Endothelial cell of umbilical vein (primary cell): ENCODE measurements around the gene POLN.

Experiments used
- EZH2 ChIP-seq: IDR thresholded peaks from 2 replicates; pipeline ENCODE4 v1.6.1; 2012; ENCODE audit warnings: borderline replicate concordance, low read depth, mild to moderate bottlenecking, moderate library complexity, low read length, inconsistent platforms; ENCODE audit not compliant: severe bottlenecking
- FOS ChIP-seq: IDR thresholded peaks from 2 replicates; pipeline ENCODE4 v1.6.1; 2011; ENCODE audit warnings: mild to moderate bottlenecking, low read length, moderate library complexity, borderline replicate concordance; ENCODE audit not compliant: insufficient read depth
- POLR2A ChIP-seq: IDR thresholded peaks from 2 replicates; pipeline ENCODE4 v1.6.1; 2012; ENCODE audit warnings: low read depth, mild to moderate bottlenecking, control low read depth, low read length
- TF ChIP-seq, protein P1 (sequence below), 2 donors: IDR thresholded peaks; 1 replicate in 1 of 2; 2 replicates in 1 of 2; pipeline ENCODE4 v1.5.1; 2011; ENCODE audit warnings: low read length in 2 of 2, mild to moderate bottlenecking in 2 of 2, moderate library complexity in 2 of 2, control low read depth in 1 of 2, inconsistent platforms in 1 of 2, low read depth in 1 of 2; ENCODE audit not compliant: insufficient read depth in 1 of 2; ENCODE audit errors: extremely low read depth in 1 of 2

DNA sequence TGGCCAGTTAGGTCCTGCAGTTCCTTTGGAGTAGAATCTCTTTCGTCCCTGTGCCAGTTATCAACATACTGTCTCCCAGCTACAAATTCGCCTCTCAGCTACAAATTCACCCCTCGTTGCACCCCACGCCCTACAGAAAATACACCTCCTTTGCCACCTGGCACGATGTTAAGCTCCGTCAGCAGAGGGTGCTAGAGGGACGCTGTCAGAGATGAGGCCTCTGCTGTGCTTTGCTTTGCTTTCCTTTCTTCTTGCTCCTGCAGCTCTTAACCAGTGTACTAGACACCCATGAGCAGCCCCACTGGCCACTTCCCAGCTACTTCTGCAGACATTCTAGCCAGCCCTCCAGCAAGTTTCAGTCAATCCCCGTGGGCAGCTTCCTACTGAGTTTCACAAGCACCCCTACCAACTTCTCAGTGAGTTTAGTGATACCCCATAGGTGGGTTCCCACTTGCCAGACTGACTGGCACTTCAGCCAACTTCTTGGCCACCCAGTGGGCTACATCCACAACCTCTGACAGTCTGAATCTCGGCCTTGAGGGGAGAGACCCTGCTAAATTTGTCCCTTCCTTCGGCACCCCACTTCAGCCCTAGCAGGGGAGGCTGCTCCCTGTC, 21.8 kb downstream of the POLN start:
- TF ChIP-seq, protein P1, sequence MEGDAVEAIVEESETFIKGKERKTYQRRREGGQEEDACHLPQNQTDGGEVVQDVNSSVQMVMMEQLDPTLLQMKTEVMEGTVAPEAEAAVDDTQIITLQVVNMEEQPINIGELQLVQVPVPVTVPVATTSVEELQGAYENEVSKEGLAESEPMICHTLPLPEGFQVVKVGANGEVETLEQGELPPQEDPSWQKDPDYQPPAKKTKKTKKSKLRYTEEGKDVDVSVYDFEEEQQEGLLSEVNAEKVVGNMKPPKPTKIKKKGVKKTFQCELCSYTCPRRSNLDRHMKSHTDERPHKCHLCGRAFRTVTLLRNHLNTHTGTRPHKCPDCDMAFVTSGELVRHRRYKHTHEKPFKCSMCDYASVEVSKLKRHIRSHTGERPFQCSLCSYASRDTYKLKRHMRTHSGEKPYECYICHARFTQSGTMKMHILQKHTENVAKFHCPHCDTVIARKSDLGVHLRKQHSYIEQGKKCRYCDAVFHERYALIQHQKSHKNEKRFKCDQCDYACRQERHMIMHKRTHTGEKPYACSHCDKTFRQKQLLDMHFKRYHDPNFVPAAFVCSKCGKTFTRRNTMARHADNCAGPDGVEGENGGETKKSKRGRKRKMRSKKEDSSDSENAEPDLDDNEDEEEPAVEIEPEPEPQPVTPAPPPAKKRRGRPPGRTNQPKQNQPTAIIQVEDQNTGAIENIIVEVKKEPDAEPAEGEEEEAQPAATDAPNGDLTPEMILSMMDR (IDR thresholded peaks at IDR 0.05; ENCODE audit: extremely low read depth in 1 of 2, insufficient read depth in 1 of 2, low read depth in 1 of 2, low read length in 2 of 2), result peak; percentile 84 to 85
- TF ChIP-seq FOS (no peak), EZH2 (no peak), POLR2A (no peak)
